Dedifferentiated amniotic fluid mesenchymal stem cell (primary cell): ENCODE measurements around the gene DSCAML1.
"Not testable (repeated sequence)": the region's sequence is repeated elsewhere in the genome, so short reads cannot be mapped to it uniquely, and the experiment has no call there.

Source experiments
- DNase-seq: peaks from one replicate; pipeline ENCODE4 v3.0.0-alpha.2; 2016; ENCODE audit errors: extremely low spot score

The DSCAML1 gene

GRCh38 chr11:117410238-117410637 is 386.8 kb downstream of the DSCAML1 start:
- DNase-seq: no peak

- no peak for DNase-seq
Measured at GRCh38 chr11:117409511-117409910, 387.5 kb downstream of the DSCAML1 start.

GRCh38 chr11:117408356-117408755 is 388.7 kb downstream of the DSCAML1 start:
- DNase-seq: no peak

- no peak for DNase-seq
Measured at GRCh38 chr11:117407016-117407415, 390.0 kb downstream of the DSCAML1 start.

GRCh38 chr11:117405898-117406297 is 391.1 kb downstream of the DSCAML1 start:
- DNase-seq: not testable (repeated sequence)

- not testable (repeated sequence) for DNase-seq
Measured at GRCh38 chr11:117399100-117399840, 397.7 kb downstream of the DSCAML1 start.

GRCh38 chr11:117398618-117399017 is 398.4 kb downstream of the DSCAML1 start:
- DNase-seq: not testable (repeated sequence)

GRCh38 chr11:117396970-117397369 is 400.0 kb downstream of the DSCAML1 start:
- DNase-seq: no peak

- no peak for DNase-seq
Measured at GRCh38 chr11:117395476-117395875, 401.5 kb downstream of the DSCAML1 start.

GRCh38 chr11:117394221-117394925 is 402.6 kb downstream of the DSCAML1 start:
- DNase-seq: no peak

- no peak for DNase-seq
Measured at GRCh38 chr11:117392979-117393378, 404.0 kb downstream of the DSCAML1 start.

GRCh38 chr11:117392001-117392690 is 404.9 kb downstream of the DSCAML1 start:
- DNase-seq: no peak

- DNase-seq: no peak
Measured at GRCh38 chr11:117391181-117391580, 405.8 kb downstream of the DSCAML1 start.

- DNase-seq: no peak
Measured at GRCh38 chr11:117390743-117391142, 406.3 kb downstream of the DSCAML1 start.

GRCh38 chr11:117387992-117388755 is 408.8 kb downstream of the DSCAML1 start:
- peak; percentile 31 for DNase-seq

GRCh38 chr11:117385906-117386305 is 411.1 kb downstream of the DSCAML1 start:
- no peak for DNase-seq

- DNase-seq: no peak
Measured at GRCh38 chr11:117385471-117385870, 411.5 kb downstream of the DSCAML1 start.

GRCh38 chr11:117384045-117384444 is 413.0 kb downstream of the DSCAML1 start:
- DNase-seq: peak; percentile 47

GRCh38 chr11:117382746-117383145 is 414.3 kb downstream of the DSCAML1 start:
- no peak for DNase-seq

GRCh38 chr11:117381481-117382387 is 415.3 kb downstream of the DSCAML1 start:
- no peak for DNase-seq

GRCh38 chr11:117380676-117381075 is 416.3 kb downstream of the DSCAML1 start:
- DNase-seq: no peak
